Kidney (tissue), 14 donors: Measurements from ENCODE around the gene CIB2. TPM values are rescaled to one million over a fixed set of nuclear protein-coding genes. Genes with fewer than 3 reads are reported as not detected.

Source experiments
- DNase-seq, 5 donors: peaks; one replicate each; pipeline ENCODE4 v3.0.0-alpha.2; 2013 to 2020
- FAIRE-seq: peaks from 2 replicates; lab custom pipeline; 2012; peaks lifted over from hg19 to GRCh38; lab: Jason Lieb, UNC
- H3K27ac ChIP-seq, 2 donors: one replicate each; pipeline ENCODE4 v1.7.0; 2013; ENCODE audit warnings: low read depth in 2 of 2, low read length in 2 of 2, inconsistent platforms in 1 of 2
- H3K27me3 ChIP-seq: one replicate; pipeline ENCODE4 v1.7.1; 2013; ENCODE audit warnings: low read length, inconsistent platforms; ENCODE audit not compliant: control insufficient read depth, insufficient read depth
- H3K36me3 ChIP-seq, 3 donors: one replicate each; pipeline versions ENCODE4 v1.7.0 to v1.7.1; 2013; ENCODE audit warnings: low read length in 3 of 3, control low read depth in 1 of 3, inconsistent platforms in 1 of 3; ENCODE audit not compliant: insufficient read depth in 3 of 3, control insufficient read depth in 2 of 3
- H3K4me1 ChIP-seq, 3 donors: one replicate each; pipeline versions ENCODE4 v1.7.0 to v1.7.1; 2013; ENCODE audit warnings: low read length in 3 of 3, inconsistent platforms in 1 of 3, low read depth in 1 of 3; ENCODE audit not compliant: control insufficient read depth in 2 of 3, insufficient read depth in 2 of 3
- H3K4me3 ChIP-seq, 3 donors: one replicate each; pipeline versions ENCODE4 v1.7.0 to v1.8.1; 2013; ENCODE audit warnings: low read length in 3 of 3, control low read depth in 1 of 3, inconsistent platforms in 1 of 3
- H3K9ac ChIP-seq, 3 donors: one replicate each; pipeline versions ENCODE4 v1.7.0 to v1.7.1; 2013; ENCODE audit warnings: low read length in 3 of 3, control low read depth in 1 of 3, inconsistent platforms in 1 of 3
- H3K9me3 ChIP-seq, 3 donors: one replicate each; pipeline versions ENCODE4 v1.7.0 to v1.7.1; 2013; ENCODE audit warnings: low read length in 3 of 3, control low read depth in 1 of 3, inconsistent platforms in 1 of 3; ENCODE audit not compliant: control insufficient read depth in 2 of 3, insufficient read depth in 1 of 3
- intact Hi-C: fragments of 100-400 bp; cut with DNase I; formaldehyde crosslinking; loops from one replicate; pipeline ENCODE4 v1.11.1; 2022
- polyA plus RNA-seq: library from polyadenylated mRNA; stranded (reverse); fragments of 350-450 nt; fragmentation: Illumina TruSeq; extraction: RNeasy Lipid Tissue Mini Kit (QIAGEN cat#74804); gene quantifications from one replicate; pipeline ENCODE4 v1.2.3, GENCODE V29; 2014; ENCODE audit warnings: low read depth, low replicate concordance; ENCODE audit not compliant: insufficient read depth
- total RNA-seq: library from RNA; stranded (reverse); fragmentation: NEBNext Ultra II Directional; extraction: Animal tissue kit (Norgen Biotek cat#: 25700); gene quantifications from one replicate; pipeline ENCODE4 v1.2.1, GENCODE V29; 2021
- TF ChIP-seq, protein P1 (sequence below): IDR thresholded peaks from 3 replicates; pipeline ENCODE4 v1.5.1; 2012; ENCODE audit warnings: mild to moderate bottlenecking, moderate library complexity, borderline replicate concordance; ENCODE audit not compliant: insufficient read depth; ENCODE audit errors: extremely low read depth
- donor health status: control.
- donor health status: control.
- donor health status: control.
- donor health status: control.
- donor health status: control.
- donor health status: DM: yes; HTN: yes; CAD: no.
- donor health status: Normal renal cell carcinoma (clear cell type).

CIB2 gene
- total and polyA plus RNA-seq, 2 donors from 2014 or later, result 13.7 to 29.9 TPM

DNA sequence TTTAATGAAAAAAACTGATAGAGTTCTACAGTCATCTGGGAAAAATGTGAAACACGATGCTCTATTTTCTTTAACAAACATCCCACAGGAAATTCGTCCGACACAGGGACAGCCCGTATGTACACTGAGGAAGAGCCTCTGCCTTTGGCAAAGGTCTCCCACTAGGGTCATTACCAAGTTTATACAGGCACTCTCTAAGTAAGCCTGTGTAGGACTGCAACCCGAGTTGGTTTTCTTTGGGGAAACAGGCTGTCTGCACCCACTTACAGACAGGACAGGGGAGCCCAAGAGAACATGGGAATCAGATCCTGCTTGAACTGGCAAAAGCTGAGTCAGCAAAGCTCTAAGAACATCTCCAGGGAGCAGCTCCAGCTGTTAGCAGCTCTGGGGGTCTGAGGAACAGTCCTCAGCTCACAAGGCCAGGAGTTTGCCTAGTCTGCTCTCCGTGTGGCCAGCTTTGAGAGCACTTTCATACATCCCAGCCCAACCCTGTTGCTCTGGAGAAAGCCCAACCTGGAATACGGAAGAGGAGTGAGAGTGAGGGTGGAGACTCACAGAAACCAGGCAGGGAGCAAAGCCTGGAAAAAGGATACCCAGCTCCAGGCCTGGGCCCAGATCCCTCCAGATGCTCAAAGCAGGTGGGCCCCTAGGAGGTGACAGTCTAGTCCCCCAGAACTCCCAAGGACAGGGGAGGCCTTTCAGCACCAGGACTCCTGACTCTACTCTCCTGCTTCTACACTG is 55.6 kb downstream of the CIB2 start:
- Histone ChIP-seq H3K27me3 (no peaks in the 10 kb centered on the region), H3K36me3 (no peaks in the 10 kb centered on the region), H3K9ac (peak overlapping the region; percentile 18 to 86 (median 82)), H3K4me3 (peak overlapping the region; percentile 47 to 89 (median 85)), H3K9me3 (no peaks in the 10 kb centered on the region), H3K4me1 (peaks cover 5 to 18% (median 15%) of the 10 kb centered on the region in 3 donors), H3K27ac (peak overlapping the region; percentile 87 to 88)
- TF ChIP-seq, protein P1, sequence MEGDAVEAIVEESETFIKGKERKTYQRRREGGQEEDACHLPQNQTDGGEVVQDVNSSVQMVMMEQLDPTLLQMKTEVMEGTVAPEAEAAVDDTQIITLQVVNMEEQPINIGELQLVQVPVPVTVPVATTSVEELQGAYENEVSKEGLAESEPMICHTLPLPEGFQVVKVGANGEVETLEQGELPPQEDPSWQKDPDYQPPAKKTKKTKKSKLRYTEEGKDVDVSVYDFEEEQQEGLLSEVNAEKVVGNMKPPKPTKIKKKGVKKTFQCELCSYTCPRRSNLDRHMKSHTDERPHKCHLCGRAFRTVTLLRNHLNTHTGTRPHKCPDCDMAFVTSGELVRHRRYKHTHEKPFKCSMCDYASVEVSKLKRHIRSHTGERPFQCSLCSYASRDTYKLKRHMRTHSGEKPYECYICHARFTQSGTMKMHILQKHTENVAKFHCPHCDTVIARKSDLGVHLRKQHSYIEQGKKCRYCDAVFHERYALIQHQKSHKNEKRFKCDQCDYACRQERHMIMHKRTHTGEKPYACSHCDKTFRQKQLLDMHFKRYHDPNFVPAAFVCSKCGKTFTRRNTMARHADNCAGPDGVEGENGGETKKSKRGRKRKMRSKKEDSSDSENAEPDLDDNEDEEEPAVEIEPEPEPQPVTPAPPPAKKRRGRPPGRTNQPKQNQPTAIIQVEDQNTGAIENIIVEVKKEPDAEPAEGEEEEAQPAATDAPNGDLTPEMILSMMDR, result no peak
- intact Hi-C loops, result no loop called here
- FAIRE-seq (no peak), DNase-seq (peak in 4 of 5 donors; percentile 75 to 94 (median 83))

DNA sequence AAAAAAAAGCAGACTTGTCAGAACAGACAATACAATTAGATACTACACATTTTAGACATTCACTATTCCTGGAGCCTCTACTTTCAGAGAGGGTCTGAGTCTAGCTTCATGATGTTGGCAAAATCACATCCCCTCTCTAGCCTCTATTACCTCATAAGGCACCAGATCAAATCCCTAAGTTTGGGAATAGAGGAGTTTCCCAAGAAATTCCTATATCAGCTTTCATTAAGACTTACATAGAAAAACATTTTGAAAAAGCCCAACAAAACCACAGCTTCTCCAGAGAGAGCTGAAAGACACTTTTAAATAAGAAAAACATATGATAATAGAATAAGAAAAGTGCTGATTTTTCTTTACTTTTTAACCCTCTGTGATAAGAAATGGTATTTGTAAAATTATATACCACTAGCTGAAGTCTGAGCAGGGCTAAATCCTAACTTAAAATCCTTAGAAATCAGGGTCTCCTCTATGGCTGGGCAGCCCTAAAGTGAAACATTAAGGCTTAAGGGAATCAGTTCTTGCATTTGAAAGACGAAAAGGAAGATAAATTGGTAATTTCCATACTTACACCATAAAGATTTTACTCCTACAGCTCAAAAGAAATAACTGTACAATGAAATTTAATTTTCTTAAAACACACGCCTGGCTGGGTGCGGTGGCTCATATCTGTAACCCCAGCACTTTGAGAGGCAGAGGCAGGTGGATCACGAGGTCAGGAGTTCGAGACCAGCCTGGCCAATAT is 58.0 kb downstream of the CIB2 start:
- no peak for DNase-seq
- TF ChIP-seq, protein P1, result no peak
- no peak for FAIRE-seq
- Histone ChIP-seq H3K27me3 (no peaks in the 10 kb centered on the region), H3K4me3 (peak overlapping the region in 2 of 3 donors; percentile 10 to 30), H3K9me3 (no peaks in the 10 kb centered on the region), H3K4me1 (peaks cover 11 to 34% (median 27%) of the 10 kb centered on the region in 3 donors), H3K9ac (peak overlapping the region in 1 of 3 donors; percentile 9), H3K36me3 (no peaks in the 10 kb centered on the region), H3K27ac (peak overlapping the region; percentile 36 to 87)
- intact Hi-C loops, result no loop called here

DNA sequence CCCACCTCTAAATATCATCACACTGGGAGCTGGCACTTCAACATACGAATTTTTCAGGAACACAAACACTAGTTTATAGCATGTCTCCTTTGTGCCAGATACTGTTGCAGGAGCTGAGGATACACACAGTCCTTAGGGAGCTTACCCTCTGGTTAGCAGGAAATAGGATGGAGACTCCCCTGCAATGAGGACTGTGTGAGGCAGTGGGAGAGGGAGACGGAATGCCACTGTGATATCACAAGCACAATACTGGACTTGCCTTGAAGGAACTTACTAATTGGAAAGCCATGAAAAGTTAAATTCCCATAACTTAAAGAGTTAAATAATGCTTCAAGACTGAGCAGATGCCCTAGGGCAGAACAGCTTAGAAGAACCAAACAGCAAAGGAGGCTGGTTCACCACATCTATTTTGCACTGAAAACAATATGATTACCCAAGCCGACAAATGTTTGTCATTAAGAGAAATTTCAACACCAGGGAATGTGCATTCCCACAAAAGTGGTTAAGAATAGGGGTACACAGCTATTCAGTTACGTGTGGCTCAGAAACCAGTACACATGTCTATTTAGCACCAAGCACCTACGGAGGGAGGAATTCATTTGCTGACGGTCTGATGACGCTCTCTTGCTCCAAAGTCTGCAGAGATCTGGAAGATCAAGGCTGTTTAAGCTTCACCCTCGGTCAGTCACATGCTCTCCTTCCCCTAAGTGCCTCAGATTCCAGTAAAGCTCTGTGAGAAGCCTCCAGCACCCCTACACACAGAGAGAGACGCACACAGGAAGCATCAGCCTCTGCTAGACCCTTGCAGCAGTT is 59.0 kb downstream of the CIB2 start:
- H3K9ac ChIP-seq, result peak overlapping the region in 1 of 3 donors; percentile 9
- no peaks in the 10 kb centered on the region for H3K36me3 ChIP-seq
- intact Hi-C loops, result no loop called here
- no peak for FAIRE-seq
- peak overlapping the region in 1 of 3 donors; percentile 10 for H3K4me3 ChIP-seq
- peak overlapping the region; percentile 36 to 87 for H3K27ac ChIP-seq
- H3K9me3 ChIP-seq, result no peaks in the 10 kb centered on the region
- no peaks in the 10 kb centered on the region for H3K27me3 ChIP-seq
- TF ChIP-seq, protein P1, result no peak
- peaks cover 16 to 41% (median 37%) of the 10 kb centered on the region in 3 donors for H3K4me1 ChIP-seq
- DNase-seq, result peak in 2 of 5 donors; percentile 65 to 79
